GM18951 (cell line): ENCODE data around the gene PDZD2.

ENCODE experiments used
- POLR2A ChIP-seq: IDR thresholded peaks from 4 replicates; pipeline ENCODE4 v1.6.1; 2011; ENCODE audit warnings: mild to moderate bottlenecking; ENCODE audit not compliant: insufficient read length, insufficient read depth; ENCODE audit errors: extremely low read depth
- in situ Hi-C: fragments of 300-500 bp; cut with MboI; formaldehyde crosslinking; loops from one replicate; pipeline ENCODE4 v1.12.0; 2022; ENCODE audit warnings: low sequenced_read_pairs, mixed read lengths, inconsistent platforms; ENCODE audit not compliant: unreplicated experiment

Gene PDZD2

DNA sequence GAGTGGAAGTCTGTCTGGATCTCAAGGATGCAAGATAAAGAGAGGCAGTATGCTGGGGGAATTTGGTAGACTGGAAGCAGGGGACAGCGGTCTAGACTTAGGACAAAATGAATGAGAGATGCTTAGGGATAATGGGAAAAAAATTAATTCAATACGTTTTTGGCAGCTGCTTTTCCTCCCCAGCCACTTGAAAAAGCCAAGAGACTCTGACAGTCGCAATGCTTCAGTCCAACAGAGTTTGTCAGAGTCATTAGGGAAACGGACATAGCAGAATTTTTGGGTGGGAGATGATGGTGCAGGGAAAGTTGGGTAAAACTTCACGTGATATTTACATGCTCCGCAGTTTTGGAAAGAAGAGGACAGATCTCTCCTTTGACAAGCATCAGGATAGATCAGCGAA is 405.5 kb downstream of the PDZD2 start:
- in situ Hi-C loops = no loop called here
- TF ChIP-seq POLR2A = no peak

DNA sequence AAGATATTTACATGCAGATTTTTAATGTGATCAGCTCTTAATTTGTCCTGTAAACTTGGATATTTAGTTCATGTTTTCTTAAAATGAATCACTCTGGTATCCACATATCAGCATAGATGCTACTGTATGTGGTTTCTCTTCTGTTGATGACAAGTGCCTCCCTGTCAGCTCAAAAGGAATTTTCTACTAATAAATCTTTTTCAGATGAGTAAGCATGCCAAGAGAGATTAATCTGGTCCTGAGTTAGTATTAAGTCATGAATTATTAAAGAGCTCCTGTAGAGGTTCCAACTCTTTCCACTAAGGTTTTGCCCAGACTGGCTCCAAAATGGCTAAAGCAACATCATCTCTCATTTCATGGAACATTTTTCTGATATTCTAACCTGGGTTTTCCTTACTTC is 406.0 kb downstream of the PDZD2 start:
- in situ Hi-C loops = no loop called here
- no peak for TF ChIP-seq POLR2A

DNA sequence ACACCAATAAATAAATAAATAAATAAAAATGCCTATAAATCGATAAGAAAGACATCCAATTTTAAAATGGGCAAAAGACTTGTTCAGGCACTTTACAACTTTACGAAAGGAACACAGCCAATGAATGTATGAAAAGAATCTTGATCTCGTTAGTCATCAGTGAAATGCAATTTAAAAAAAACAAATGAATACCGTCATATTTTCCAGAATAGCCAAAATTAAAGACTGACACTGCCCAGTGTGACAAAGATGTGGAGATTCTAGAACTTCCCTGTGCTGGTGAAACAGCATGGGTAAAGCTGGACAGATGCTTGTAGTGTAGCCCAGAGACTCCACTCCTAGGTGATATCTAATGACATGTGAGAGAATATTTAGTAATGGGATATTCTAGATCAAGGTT is 408.1 kb downstream of the PDZD2 start:
- in situ Hi-C loops = no loop called here
- no peak for TF ChIP-seq POLR2A

DNA sequence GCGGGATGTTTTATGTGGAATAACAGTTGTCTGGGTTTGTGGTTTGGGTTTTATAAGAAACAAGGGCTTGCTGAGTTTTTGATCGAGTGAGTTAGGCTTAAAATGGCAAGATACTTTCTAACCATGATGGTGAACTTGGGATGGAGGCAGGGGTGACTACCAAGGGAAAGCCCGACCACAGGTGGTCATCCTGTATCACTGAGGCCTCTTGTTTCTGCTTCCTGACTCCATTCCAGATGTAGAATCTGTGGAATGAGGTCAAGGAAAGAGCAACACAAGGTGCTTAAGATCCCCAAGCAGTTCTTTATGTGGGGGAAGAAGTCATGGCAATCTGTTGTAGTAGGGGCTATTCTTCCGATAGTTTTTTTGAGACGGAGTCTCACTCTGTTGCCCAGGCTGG is 412.9 kb downstream of the PDZD2 start:
- TF ChIP-seq POLR2A = no peak
- in situ Hi-C loops = no loop called here

DNA sequence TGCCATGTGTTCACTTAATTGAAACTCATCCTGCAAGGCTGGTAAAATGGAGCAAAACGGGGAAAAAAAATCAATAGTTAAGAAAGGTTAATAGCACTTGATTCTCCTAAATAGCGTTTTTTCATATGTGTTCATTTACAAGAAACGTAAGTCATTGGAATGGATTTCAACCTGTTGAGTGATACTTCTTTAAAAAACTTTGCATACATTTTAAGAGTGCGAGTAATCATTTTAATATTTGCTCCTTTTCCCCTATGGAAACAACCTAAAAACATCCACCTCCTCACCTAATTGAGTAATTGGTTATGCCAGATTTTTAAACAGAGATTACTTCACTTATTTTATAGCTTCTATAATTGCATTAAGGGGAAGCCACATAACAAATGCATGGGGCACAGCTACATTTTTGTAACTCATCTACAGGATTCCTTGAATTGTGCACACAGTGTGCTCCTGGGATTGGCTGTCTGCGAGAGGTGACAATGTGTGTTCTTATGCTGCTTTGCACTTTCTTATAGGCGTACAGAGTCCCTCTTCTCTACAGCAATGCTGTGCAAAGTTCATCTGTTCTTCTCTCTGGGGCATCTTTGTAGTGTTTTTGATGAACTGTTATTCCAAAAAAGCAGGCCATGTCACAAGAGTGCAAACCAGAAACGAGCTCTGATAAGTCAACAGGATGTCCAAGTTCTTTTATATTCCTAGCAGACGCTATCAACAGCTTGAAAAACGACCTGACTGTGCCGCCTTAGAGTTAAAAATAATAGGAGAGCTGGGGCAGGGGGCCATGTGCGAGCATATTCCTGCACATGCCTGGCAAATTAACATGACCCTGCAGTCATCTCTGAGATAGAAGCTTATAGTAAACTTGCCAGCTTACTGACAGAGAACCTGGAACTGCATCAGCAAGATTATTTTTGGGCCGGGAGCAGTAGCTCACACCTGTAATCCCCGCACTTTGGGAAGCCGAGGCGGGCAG is 417.2 kb downstream of the PDZD2 start:
- TF ChIP-seq POLR2A = no peak
- in situ Hi-C loops = no loop called here

DNA sequence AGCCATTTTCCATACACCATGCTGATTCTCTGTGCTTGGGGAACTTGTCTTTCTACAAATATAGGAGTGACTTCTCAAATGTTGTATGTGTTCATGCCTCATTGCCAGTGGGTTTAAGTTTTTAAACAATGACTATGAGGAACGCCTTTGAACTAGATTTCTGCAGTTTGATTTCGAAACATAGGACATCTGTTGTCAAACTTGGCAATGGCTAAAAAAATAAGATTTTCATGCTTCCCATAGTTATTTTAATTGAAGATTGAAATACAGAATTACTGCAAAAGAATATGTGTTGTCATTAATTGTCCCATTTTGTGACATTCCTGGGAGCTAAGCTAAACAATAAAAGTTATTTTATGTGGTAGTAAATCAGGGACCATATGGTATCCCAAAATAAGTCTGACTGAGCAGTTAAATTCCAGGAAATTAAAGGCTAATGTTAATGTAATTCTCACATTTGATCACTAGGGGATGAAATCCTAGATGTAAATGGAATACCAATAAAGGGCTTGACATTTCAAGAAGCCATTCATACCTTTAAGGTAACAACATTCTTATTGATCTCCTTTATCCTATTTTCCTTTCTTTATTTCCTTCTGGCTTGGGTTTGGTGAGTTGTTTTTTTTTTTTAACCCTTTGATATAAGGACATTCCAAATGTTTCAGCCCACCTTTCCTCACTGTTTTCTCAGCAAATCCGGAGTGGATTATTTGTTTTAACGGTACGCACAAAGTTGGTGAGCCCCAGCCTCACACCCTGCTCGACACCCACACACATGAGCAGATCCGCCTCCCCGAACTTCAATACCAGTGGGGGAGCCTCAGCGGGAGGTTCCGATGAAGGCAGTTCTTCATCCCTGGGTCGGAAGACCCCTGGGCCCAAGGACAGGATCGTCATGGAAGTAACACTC is 418.5 kb downstream of the PDZD2 start:
- no peak for TF ChIP-seq POLR2A
- in situ Hi-C loops = no loop called here

DNA sequence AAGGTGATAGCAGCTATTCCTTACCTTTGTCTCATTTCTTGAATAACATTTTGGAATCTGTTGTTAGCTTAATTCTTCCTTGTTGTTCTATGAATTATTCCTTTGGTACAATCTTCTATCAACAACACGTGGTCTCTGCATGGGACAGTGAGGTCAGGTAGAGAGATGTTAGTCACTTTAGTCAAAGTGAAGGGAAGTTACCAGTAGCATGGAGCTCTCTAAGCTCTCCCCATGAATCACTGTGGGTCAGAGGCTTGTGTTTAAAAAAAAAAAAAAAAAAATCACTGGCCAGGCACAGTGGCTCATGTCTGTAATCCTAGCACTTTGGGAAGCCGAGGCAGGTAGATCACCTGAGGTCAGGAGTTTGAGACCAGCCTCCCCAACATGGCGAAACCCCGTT is 419.2 kb downstream of the PDZD2 start:
- no peak for TF ChIP-seq POLR2A
- in situ Hi-C loops = no loop called here

DNA sequence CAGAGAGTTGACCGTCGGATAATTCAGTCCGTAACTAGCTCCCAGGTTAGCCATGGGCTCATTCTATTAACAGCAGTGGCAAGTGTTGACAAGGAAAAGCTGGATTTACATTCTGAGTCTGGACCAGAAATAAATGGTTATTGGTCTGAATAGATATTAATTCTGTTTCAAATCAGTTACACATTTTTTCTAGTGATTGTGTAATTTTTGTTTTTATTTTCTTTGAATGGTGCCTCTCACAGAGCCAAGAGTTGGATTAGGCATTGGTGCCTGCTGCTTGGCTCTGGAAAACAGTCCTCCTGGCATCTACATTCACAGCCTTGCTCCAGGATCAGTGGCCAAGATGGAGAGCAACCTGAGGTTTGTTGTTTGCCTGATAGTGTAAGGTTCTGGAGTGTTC is 420.1 kb downstream of the PDZD2 start:
- TF ChIP-seq POLR2A = no peak
- in situ Hi-C loops = no loop called here

DNA sequence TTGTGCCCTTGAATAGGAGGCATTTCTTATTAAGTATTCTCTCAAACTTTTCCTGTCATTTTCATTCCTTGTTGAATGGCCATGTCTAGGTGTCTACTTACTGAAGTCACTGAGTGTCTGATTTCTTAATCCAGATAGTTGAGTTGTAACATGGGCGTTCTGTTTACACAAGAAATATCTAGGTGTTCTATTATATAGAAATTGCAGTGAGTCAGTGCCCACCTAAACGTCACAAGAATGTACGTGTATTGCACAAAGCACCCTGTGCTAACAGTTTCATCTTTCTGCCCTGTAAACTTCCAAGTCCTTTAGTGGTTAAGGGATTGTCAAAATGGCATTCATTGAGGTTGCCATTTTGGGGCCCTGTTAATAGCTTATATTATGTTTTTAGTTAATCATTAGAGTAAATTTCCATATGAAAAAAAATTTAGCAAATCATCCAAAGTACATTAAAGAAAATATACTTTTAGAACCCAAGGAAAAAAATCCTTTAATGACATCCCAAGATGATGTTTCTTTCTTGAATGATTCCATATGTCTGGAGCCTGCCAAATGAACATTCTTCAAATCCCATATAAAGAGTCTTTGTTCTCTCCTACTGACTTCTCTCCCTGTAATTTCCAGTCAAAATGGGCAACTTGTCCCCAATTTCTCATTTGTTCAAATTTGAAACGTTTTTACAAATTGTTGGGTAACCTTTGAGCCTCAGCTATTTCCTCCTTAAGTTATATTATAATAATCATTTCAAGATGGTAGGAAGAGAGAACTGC is 421.0 kb downstream of the PDZD2 start:
- no peak for TF ChIP-seq POLR2A
- in situ Hi-C loops = no loop called here

DNA sequence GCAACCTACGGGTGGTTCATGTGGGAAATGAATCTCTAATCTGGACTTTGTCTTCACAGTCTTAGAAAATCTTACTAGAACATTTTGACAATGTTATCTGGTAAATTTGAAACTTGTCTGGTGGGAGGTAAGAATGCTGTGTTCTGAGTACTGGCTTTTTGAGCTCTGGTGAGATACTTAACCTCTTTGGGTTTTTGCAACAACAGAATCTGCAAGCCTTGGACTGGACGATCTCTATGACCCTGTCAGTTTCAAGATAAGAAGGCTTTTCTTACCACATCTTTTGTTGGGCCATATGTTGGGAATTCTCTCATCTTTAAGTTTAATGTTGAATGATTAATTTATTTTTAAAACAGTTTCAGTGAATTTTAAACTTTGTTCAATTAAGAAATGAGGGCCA is 422.3 kb downstream of the PDZD2 start:
- TF ChIP-seq POLR2A = no peak
- in situ Hi-C loops = no loop called here

DNA sequence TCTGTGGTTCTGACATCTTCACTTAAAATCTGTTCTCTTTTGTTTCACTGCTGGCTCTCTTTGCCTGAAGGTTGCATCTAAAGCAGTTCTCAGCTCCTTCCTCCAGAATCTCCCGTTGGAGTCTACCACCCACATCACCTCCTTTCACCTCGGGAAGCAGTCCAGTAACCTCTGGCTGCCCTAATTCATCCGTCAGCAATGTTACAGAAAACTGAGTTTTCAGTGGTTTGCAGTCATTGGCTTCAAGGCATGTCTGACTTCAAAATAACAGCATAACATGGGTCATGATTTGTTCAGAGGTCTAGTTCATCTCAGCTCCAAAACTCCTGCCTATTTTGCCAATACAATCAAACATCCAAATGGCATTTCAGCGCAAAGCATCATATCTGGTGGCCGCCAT is 427.5 kb downstream of the PDZD2 start:
- in situ Hi-C loops = no loop called here
- no peak for TF ChIP-seq POLR2A

DNA sequence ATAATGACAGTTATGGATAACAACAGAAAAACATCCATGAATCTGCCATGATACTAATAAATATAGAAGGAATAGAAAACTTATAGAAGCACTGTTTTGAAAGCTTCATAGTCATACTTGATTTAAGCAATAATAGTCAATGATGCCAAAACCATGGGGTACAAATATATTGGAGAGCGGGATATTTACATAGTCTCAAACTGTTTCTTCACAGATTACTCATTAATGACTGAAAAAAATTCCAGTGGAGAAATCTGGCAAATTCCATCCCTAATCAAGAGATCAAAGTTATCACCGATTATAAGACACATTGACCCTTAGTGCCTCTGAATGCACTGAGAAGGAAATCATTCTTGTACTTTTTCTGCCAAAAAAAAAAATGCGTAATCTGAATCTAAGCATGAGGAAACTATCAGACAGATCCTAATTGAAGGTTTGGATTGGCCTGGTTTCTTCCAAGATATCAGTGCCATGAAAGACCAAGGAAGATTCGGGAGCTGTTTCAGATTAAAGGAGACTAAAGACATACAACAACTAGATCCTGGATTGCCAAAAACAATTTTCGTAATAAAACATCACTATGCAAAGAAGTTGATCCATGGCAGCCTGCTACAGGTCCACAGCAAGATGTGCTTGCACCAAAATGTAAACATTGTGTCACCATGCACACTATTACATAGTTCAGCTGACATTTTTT is 429.0 kb downstream of the PDZD2 start:
- in situ Hi-C loops = no loop called here
- TF ChIP-seq POLR2A = no peak
